Raji (cell line): ENCODE data around the gene ZNF276.
A peak's percentile ranks its signal among the peaks of the same experiment; 100 is the strongest.

Experiments
- POLR2A ChIP-seq: IDR thresholded peaks from 2 replicates; pipeline ENCODE4 v1.6.1; 2011; ENCODE audit warnings: low read depth, low read length, control low read depth; ENCODE audit not compliant: insufficient read depth

Gene ZNF276

GRCh38 chr16:89708481-89708931 is 12.8 kb upstream of the ZNF276 start:
- TF ChIP-seq POLR2A, result no peak

GRCh38 chr16:89709166-89709565 is 12.2 kb upstream of the ZNF276 start:
- no peak for TF ChIP-seq POLR2A

GRCh38 chr16:89709716-89710432 is 11.5 kb upstream of the ZNF276 start:
- no peak for TF ChIP-seq POLR2A

- TF ChIP-seq POLR2A, result no peak
These were observed 10.4 kb upstream of the ZNF276 start for GRCh38 chr16:89710709-89711564.

DNA sequence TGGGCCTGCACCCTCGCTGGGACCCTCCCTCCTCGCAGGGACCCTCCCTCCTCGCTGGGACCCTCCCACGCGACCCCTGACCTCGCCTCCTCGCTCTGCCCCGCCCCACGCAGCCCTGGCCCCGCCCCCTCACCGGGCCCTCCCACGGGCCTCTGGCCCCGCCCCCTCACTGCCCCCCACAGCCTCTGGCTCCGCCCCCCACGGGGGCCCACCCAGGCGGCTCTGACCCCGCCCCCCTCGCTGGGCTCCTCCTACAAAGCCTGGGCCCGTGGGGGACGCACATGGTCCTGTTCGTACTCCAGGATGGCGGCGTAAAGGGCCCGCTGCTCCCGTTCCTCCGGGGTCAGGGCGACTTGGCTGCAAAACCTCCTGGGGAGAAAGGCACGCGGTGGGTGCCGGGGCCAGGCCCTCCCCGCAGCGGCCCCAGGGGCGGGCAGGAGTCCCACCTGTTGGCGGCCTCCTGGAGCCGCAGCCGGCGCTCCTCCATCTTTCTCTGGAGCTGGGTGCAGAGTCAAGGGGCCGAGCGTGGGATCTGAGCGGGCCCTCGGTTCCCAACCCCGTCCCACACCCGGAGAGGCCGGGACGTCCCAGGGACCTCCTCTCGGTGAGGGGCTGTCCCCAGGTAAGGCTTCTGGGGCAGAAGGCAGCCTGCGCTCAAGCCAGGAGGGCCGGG is 9.6 kb upstream of the ZNF276 start:
- TF ChIP-seq POLR2A, result peak; percentile 90

DNA sequence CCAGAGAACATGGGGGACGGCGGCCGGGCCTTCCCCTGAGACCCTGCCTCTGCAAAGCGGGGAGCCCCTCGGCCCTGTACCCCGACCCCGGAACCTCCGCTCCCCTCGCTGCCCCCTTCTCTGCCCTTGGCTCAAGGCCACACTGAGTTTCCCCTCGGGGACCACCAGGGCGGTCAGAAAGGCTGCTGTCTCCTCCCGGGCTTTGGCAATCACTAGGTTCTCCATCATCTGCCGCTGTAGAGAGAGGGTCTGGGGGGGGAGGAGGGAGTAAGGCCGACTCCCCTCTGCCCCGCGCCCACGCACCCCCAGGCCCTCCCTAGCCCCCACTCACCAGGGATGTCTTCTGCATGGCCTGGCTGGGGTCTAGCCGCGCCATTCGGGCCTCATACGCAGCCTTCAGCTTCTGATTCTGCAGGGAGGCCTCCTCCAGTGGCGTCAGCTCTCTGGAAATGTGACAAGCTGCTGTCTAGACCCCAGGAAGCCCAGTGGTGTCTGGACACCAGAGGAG is 9.0 kb upstream of the ZNF276 start:
- no peak for TF ChIP-seq POLR2A

DNA sequence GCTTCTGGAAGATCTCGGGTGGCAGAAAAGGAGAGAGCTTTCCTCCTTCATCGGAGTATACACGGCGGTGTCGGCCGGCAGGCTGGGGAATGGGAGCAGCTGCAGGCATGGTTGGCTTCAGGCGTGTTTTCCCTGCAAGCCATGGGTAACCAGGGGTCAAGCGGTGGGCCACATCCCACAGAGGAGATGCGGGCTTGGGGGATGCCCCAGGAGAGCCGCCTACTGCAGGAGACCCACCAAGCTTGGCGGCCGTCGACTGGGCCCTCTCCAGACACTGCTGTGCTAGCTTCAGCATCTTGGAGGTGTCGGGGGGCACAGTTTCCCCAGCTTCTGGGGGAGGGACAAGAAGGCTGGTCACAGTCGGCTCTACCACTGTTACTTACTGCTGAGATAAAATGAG is 4.8 kb upstream of the ZNF276 start:
- TF ChIP-seq POLR2A, result no peak

DNA sequence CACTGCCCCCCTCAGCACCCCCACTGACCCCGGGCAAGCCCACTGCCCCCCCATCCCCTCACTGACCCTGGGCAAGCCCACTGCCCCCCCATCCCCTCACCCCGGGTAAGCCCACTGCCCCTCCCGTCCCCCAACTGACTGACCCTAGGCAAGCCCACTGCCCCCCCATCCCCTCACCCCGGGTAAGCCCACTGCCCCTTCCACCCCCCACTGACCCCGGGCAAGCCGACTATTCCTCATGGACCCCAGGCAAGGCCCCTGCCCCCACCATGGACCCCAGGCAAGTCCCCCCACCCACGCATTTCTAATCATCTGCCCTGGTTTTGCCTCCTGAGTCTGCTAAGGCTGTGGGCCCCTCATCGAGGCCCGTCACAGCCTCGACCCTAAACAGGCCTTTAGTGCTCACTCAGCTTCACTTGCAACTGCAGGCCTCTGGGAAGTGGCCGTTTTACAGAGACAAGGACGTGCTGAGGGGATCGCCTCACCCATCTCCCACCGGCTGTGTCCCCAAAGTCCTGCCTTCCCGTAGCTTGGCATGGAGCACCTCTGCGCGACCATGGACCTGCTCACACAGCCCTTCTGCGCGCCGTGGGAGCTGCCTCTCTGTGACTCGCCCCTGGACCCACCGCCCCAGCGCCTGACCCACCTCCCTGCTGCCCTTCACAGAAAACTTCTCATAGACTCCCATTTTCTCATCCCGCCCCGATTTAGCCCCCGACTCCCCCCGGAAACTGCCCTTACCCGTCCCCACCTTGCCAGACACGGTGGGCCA is 4.2 kb upstream of the ZNF276 start:
- TF ChIP-seq POLR2A, result no peak

- TF ChIP-seq POLR2A, result no peak
These were observed 3.4 kb upstream of the ZNF276 start for GRCh38 chr16:89717688-89718505.

- TF ChIP-seq POLR2A, result no peak
These were observed 855 bp upstream of the ZNF276 start for GRCh38 chr16:89720551-89720812.

DNA sequence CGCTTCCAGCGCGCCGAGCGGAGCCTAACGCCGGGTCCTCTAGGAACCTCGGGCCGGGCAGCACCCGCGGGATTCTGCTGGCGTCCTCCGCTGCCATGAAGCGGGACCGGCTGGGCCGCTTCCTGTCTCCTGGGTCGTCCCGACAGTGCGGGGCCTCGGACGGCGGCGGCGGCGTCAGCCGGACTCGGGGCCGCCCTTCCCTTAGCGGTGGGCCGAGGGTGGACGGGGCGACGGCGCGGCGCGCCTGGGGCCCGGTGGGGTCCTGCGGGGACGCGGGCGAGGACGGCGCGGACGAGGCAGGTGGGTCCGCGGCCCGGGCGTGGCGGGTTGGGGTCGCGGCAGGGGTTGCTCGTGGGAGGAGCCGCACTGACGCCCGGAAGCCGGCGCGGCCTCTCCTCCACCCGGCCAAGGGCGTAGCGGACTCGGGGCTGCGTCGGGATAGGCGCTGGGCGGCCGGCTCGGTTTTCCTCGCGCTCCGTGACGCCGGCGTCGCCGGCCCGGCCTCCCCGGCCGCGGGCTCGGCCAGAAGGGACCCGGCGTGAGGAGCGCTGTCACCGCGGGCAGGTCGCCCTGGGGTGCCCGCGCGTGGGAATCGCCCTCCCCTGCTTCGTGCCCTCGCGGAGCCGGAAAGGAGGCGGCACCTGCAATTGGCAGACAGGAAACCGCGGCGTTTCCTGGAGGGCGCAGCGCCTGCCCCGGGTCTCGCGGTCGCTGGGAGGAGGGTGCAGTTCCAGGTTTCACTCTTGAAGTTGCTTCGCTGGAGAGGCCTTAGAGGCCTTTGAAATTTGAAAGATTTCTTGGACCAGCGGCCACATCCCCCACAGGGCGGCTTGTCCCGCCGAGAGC is 432 bp downstream of the ZNF276 start:
- peak; percentile 33 for TF ChIP-seq POLR2A

DNA sequence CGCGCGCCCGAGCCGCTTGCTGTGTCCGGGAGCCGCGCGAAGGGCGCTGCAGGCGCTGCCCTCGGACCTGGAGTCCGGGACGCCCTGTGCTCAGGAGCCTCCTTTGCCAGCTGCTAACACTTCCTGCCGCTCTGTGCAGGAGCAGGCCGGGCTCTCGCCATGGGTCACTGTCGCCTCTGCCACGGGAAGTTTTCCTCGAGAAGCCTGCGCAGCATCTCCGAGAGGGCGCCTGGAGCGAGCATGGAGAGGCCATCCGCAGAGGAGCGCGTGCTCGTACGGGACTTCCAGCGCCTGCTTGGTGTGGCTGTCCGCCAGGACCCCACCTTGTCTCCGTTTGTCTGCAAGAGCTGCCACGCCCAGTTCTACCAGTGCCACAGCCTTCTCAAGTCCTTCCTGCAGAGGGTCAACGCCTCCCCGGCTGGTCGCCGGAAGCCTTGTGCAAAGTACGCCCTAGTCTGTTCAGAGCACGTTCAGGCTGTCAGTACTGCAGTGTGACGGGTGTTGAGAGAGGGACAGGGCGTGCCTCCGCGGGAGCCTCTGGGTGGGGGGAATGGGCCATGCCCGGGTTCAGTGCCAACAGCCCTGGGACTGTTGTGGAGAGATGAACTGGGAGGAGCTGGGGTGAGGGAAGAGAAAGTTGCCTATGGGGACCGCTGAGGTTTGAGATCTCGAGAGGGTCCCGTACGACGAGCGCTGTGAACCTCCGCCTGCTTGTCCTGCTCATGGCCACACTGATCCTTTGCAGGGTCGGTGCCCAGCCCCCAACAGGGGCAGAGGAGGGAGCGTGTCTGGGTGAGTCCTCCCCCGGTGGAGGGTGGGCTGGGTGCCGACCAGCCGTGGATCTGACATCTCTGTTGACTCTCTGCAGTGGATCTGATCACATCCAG is 1.3 kb downstream of the ZNF276 start:
- TF ChIP-seq POLR2A, result peak; percentile 46; the same call in 1 of the 2 replicates
